Measurements from ENCODE around the gene STXBP6. TPM values are rescaled to one million over a fixed set of nuclear protein-coding genes. Genes with fewer than 3 reads are reported as not detected.
A peak's percentile ranks its signal among the peaks of the same experiment; 100 is the strongest.

The STXBP6 gene
- total and polyA plus RNA-seq, 2 of the 13 experiments (the other 11 are each of a cell fraction or from before 2014, with no cell fraction given), result 35.3 to 42.8 TPM

GRCh38 chr14:24888532-24888931 is 161.4 kb downstream of the STXBP6 start (continued):
- TF ChIP-seq ZSCAN31 (CRISPR knock-in tag; IDR thresholded peaks at IDR 0.05; ENCODE audit: low read depth) (0 out of 2 replicates have a peak, but pooled peaks have one; percentile 44), ZNF800 (CRISPR knock-in tag; IDR thresholded peaks at IDR 0.05) (0 out of 2 replicates have a peak, but pooled peaks have one; percentile 27), IRX3 (CRISPR knock-in tag; IDR thresholded peaks at IDR 0.05; ENCODE audit: borderline replicate concordance, low read depth) (no peak), ZNF101 (CRISPR knock-in tag; IDR thresholded peaks at IDR 0.05; ENCODE audit: borderline replicate concordance, low read depth) (0 out of 2 replicates have a peak, but pooled peaks have one; percentile 80), MIER3 (CRISPR knock-in tag; IDR thresholded peaks at IDR 0.05; ENCODE audit: borderline replicate concordance) (peak; percentile 32; the same call in 1 of the 2 replicates), ZNF280D (CRISPR knock-in tag; IDR thresholded peaks at IDR 0.05) (peak; percentile 55; the same call in 1 of the 2 replicates), ZBTB26 (CRISPR knock-in tag; IDR thresholded peaks at IDR 0.05; ENCODE audit: borderline replicate concordance) (peak; percentile 67), TARDBP (CRISPR knock-in tag; IDR thresholded peaks at IDR 0.05) (peak; percentile 69), KLF16 (CRISPR knock-in tag; IDR thresholded peaks at IDR 0.05) (peak in 1 of 2 experiments; percentile 41; a peak in 1 of 4 replicates), ZNF264 (CRISPR knock-in tag; IDR thresholded peaks at IDR 0.05) (peak; percentile 73; the same call in 1 of the 2 replicates), SAP130 (CRISPR knock-in tag; IDR thresholded peaks at IDR 0.05; ENCODE audit: low read depth) (peak; percentile 27; the same call in 1 of the 2 replicates), RFXAP (CRISPR knock-in tag; IDR thresholded peaks at IDR 0.05; ENCODE audit: borderline replicate concordance) (0 out of 2 replicates have a peak, but pooled peaks have one; percentile 31), TEAD3 (CRISPR knock-in tag; optimal IDR thresholded peaks at IDR 0.05; ENCODE audit: borderline replicate concordance) (peak; percentile 66), MXI1 (IDR thresholded peaks at IDR 0.05; ENCODE audit: borderline replicate concordance, low read depth, low read length) (no peak), ZNF510 (CRISPR knock-in tag; IDR thresholded peaks at IDR 0.05; ENCODE audit: low read depth) (peak; percentile 69; the same call in 1 of the 2 replicates), THAP11 (CRISPR knock-in tag; IDR thresholded peaks at IDR 0.05) (peak; percentile 30; the same call in 1 of the 2 replicates), PAXIP1 (CRISPR knock-in tag; conservative IDR thresholded peaks at IDR 0.05) (peak; percentile 51), HOXA5 (CRISPR knock-in tag; IDR thresholded peaks at IDR 0.05) (0 out of 2 replicates have a peak, but pooled peaks have one; percentile 49), ZSCAN20 (CRISPR knock-in tag; IDR thresholded peaks at IDR 0.05; ENCODE audit: borderline replicate concordance) (0 out of 2 replicates have a peak, but pooled peaks have one; percentile 34), NCOR1 (IDR thresholded peaks at IDR 0.05; ENCODE audit: borderline replicate concordance, low read length) (peak; percentile 42; the same call in 1 of the 2 replicates)

Data from HepG2 (cell line).